HG03025 (cell line): Measurements from ENCODE around the gene SUSD2.
"Not testable (repeated sequence)": the region's sequence is repeated elsewhere in the genome, so short reads cannot be mapped to it uniquely, and the experiment has no call there.

Source experiments
- ATAC-seq: cut with Tn5 transposase; IDR thresholded peaks from one replicate; pipeline ENCODE4 v1.9.1; 2021; ENCODE audit warnings: mild to moderate bottlenecking, moderate library complexity; ENCODE audit not compliant: unreplicated experiment, low FRiP score

Gene SUSD2

GRCh38 chr22:24176040-24176439 lies 5.2 kb upstream of the SUSD2 start:
- ATAC-seq: no peak

DNA sequence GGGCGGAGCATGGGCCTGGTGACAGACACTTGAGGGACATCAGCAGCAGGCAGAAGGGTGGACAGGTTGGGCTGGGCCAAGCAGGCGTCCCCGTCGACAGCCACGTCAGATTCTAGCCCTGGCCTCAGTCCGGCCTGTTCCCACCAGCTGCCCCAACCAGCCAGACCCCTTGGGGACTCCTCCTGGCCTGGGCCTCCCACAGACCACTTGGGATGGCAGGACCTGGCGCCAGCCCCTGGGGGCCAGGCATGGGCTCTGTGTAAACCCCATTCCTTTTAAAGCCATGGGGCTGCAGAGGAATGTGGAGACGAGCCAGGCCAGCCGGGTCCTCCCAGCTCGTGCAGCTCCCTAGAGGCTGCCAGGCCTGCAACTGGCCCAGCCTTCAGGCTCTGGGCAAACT lies 4.7 kb upstream of the SUSD2 start:
- ATAC-seq: no peak

DNA sequence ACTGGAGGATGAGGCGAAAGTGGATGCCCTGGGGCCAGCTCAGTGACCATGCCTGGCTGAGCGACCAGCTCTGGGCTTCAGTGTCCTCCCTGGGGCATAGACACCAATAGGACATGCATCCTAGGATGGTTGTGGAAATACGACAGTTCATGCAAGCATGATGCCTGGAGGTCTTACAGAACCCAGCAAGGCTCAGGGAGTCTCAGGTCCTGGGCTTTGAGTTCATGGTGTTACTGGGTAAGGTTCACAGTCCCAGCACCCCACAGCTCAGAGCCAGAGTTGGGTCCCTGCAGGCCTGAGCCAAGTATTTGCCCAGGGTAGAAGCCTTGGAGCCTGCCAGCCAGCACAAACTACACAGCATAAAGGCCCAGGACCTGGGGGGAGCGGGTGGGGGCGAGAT lies 4.2 kb upstream of the SUSD2 start:
- ATAC-seq: no peak

GRCh38 chr22:24177456-24177855 lies 3.8 kb upstream of the SUSD2 start:
- no peak for ATAC-seq

DNA sequence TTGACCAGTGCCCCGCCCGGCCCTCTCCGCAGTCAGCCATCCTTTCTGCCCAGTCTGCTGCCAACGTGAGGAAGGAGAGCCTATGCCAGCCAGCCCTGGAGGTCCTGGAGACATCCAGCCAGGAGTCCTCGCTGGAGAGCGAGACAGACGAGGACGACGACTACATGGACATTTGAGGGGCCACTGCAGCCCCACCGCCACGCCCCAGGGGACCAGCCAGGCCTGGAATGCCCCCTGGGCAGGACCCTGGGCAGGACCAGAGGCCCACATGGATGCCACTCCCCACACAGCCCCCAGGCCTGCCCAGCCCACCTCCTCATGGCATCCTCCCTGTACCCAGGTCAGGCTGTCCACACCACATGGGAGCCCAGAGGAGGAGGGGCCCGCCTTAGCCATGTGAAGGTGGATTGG lies 3.3 kb upstream of the SUSD2 start:
- ATAC-seq: no peak

DNA sequence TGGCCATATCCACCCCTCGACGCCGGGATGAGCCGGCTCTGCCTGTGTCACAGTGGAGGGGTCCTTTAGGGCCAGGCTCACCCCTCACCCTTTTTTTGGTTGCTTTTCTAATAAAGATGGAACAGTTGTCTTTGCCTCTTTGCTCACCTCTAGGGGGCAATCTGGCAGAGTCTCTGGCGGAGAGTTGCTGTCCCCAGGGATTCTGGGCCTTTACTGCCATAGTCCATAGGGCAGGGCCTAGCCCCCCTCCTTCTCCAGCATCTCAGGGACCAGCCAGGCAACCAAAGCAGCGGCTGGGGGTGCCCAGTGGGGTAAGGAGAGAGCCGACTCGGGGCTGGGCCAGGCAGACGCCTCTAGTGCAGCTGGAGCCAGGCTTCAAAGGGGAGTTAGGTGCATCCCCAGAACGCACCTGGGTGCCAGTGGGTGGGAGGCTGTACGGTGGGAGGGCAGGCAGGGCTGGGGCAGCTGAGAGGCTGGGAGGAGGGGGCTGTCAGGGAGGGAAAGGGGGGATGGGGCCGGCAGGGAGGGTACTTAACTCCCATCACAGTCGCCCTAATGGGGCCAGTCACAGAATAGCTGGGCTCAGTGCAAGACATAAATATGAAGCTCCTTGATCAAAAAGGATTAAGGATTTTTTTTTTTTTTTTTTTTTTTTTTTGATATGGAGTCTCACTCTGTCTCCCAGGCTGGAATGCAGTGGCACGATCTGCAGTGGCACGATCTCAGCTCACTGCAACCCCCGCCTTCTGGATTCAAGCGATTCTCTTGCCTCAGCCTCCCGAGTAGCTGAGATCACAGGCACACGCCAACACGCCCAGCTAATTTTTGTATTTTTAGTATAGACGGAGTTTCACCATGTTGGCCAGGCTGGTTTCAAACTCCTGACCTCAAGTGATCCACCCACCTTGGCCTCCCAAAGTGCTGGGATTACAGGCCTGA lies 2.5 kb upstream of the SUSD2 start:
- ATAC-seq: no peak

DNA sequence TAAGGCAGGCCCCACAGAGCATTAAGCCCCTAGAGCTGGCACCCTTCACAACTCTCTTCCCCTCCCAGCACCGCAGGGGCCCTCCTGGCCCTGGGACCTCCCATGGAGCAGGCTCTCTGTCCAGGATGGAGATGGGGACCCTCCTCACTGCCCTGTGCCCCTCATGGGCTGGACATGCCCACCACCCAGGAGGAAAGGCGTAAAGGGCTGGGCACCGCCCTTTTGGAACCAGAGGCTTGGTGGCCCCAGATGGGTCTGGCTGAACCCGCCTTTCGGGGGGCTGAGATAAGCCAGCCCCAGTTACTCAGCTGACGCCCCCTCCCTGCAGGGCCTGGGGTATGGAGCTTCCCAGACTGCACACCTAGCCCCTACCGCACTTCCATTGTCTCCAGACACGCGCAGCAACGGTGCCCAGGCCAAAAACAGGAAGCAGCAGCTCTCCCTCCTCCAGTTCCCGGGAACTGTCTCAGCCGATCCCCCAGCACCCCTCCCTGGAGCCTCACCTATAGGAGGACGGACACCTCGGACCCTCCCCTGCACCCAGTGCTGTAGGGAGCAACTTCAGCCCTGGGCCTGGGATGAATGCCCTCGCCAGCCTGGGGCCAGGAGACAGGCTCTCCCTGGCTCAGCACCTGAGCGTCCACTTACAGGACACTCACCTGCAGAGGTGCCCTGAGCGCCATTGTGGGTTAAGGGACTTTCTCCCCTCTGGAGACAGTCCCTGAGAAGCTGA lies 1.6 kb upstream of the SUSD2 start:
- ATAC-seq: no peak

DNA sequence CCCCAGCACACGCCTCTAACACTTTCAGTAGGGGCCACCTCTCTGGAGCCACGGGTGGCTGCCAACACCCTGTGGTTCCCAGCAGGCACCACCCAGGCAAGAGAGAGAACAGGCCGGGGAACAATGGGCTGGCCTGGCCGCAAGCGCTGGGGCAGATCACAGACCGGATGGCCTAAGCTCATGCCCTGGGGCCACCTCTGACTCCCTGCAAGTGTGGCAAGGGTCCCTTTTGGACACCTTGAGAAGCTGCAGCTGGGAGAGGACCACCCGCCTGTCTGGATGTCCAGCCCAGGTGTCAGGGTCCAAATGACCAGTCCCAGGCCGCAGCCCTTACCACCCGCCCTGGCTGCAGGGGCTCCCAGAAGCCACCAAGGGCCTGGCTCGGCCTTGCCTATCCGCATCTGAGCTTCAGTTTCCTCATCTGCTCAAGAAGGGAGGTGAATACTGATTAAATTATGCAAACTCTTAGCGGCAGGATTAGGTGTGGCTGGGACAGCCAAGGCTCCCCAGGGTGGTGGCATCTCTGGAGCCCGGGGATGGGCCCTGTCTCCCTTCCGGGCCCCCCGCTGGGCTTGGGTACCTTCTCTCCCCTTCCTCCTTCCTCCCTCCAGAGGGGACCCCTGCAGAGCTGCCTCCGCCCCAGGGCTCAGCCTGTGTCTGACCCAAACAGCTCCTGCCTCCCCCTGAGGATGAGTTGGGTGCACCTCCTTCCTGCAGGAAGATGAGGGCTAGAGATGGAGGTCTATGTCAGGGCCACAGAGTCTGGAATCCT lies 785 bp upstream of the SUSD2 start:
- ATAC-seq: no peak

DNA sequence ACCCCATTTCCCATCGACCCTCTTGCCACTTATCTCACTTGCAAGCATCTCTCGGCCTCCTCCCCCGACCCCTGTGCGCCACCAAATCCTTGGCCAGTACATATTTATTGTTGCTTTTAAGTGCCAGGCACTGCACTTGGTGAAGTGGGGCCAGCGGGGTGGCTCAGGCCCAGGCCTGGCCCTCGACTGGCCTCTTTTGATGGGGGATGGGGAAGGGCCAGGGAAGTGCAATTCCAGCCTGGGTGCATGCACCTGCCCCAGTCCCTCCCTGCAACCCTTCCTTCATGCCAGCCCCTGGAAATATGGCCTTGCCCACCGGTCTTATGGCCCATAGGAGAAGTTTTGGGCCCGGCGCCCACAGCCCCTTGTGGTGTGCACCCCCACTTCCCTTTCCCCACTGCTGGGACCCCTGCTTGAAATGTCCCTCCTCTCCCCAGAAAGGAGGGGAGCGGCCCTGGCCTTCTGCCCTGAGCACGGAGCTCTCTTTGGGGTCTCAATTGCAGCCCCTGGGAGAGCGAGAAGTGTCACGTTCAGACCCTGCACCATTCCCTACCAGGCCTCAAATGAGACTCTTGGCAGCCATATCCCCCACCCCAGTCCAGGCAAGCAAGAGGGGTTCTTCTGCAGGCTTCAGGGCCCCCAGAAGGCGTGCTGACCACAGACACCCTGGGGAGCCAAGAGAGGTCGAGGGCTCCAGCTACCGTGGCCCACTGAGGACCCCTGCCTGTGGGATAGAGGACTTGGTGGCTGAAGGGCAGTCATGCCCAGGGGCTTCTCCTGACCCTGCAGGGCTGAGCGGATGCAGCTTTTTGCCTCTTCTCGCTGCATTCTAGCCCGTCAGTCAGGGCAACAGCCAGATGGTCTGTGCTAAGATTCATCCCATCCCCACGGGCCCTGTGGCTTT lies 961 bp downstream of the SUSD2 start:
- ATAC-seq: no peak

GRCh38 chr22:24182900-24183246 lies 1.6 kb downstream of the SUSD2 start:
- ATAC-seq: not testable (repeated sequence)

- no peak for ATAC-seq
Observed at GRCh38 chr22:24183321-24184031, 2.2 kb downstream of the SUSD2 start.

DNA sequence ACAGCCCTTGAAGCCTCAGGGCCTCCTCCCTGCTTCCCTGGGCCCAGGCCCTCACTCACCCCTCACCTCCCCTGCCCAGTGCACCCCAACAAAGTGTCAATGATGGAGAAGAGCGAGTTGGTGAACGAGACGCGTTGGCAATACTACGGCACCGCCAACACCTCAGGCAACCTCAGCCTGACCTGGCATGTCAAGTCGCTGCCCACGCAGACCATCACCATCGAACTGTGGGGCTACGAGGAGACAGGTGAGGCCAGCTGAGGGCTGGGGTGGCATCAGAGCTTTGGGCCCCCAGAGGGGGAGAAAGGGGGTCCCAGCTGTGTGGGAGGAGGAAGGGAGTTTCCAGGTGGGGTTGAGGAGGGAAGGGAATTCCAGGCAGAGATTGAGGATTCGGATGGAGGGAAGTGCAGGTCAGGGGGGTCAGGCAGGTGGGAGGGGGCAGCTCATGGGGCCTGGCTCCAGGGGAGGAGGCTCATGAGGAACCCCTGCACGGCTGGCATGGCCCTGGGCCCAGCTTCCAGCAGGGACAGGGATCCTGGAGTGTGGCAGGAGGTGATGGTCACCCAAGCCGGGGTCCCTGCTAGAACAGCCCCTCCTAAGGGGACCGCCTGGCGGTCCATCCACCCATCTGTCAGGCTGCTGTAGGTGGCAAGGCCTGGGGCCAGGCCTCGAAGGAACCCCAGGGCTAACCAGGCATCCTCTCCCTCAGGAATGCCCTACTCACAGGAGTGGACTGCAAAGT lies 2.9 kb downstream of the SUSD2 start:
- ATAC-seq: no peak

DNA sequence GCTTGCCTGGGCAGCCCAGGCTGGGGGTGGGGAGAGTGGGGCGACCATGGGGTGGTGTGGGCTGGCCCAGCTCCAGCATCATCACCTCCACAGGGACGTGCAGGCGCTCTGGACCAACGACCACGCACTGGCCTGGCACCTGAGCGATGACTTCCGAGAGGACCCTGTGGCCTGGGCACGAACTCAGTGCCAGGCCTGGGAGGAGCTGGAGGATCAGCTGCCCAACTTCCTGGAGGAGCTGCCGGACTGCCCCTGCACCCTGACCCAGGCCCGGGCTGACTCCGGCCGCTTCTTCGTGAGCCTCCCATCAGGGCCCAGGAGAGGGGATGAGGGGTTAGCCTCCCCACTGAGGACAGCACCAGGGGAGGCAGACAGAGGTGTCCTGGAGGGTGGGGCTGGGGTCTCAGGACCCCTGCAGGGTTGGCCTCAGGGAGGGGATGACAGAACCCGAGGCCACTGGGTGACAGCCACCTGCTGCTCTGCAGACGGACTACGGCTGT lies 3.8 kb downstream of the SUSD2 start:
- no peak for ATAC-seq

GRCh38 chr22:24185501-24186351 lies 4.4 kb downstream of the SUSD2 start:
- ATAC-seq: no peak

DNA sequence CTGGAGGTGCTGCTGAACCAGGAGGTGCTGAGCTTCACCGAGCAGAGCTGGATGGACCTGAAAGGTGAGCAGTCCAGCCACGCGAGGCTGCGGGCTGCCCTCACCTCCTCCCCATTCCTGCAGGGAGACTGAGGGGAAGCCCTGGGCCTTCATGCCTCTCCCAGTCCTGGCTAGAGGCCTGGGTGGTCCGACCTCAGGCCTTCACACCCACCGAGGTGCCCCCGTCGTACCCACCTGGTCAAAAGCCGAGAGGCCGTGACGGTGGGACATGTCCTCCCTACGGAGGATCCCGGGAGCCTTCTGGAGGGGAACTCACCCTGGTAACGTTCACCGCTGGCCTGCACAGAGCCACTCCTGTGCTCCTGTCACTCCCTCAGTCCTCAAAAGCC lies 5.1 kb downstream of the SUSD2 start:
- ATAC-seq: no peak

GRCh38 chr22:24186892-24187670 lies 5.8 kb downstream of the SUSD2 start:
- ATAC-seq: no peak
